Mononuclear cell (primary cell): ENCODE results near the gene ZNF616. TPM values are rescaled to one million over a fixed set of nuclear protein-coding genes. Genes with fewer than 3 reads are reported as not detected.
A peak's percentile ranks its signal among the peaks of the same experiment; 100 is the strongest.

ENCODE experiments used
- H3K27me3 ChIP-seq: 2 replicates; pipeline ENCODE4 v1.6.0; 2011; ENCODE audit warnings: low read length, control low read depth; ENCODE audit not compliant: insufficient read depth
- H3K4me1 ChIP-seq: 2 replicates; pipeline ENCODE4 v1.5.1; 2011; ENCODE audit warnings: mild to moderate bottlenecking, low read length, control low read depth; ENCODE audit not compliant: insufficient read depth
- H3K4me3 ChIP-seq: 2 replicates; pipeline ENCODE4 v1.5.1; 2011; ENCODE audit warnings: mild to moderate bottlenecking, low read length, moderate library complexity
- H3K9me3 ChIP-seq: 2 replicates; pipeline ENCODE4 v1.5.1; 2011; ENCODE audit warnings: low read depth, mild to moderate bottlenecking, control low read depth, low read length
- total RNA-seq: library from RNA; depleted of rRNA; stranded (reverse); fragments of >200 nt; gene quantifications from one replicate; pipeline ENCODE4 v1.2.3, GENCODE V29; 2012

The ZNF616 gene
- total RNA-seq = 1.2 TPM

- H3K4me1 ChIP-seq = peaks cover 22% of the 10 kb centered on the region
- peaks cover 7% of the 10 kb centered on the region for H3K9me3 ChIP-seq
- no peaks in the 10 kb centered on the region for H3K27me3 ChIP-seq
- peak within 1 kb of the TSS; percentile 97 for H3K4me3 ChIP-seq
Observed at GRCh38 chr19:52139252-52140031, at the start of gene ZNF616. TSS of gene ZNF616 (minus strand) at chr19:52139938. CDS start at chr19:52130512, 9,426 bp downstream.

DNA sequence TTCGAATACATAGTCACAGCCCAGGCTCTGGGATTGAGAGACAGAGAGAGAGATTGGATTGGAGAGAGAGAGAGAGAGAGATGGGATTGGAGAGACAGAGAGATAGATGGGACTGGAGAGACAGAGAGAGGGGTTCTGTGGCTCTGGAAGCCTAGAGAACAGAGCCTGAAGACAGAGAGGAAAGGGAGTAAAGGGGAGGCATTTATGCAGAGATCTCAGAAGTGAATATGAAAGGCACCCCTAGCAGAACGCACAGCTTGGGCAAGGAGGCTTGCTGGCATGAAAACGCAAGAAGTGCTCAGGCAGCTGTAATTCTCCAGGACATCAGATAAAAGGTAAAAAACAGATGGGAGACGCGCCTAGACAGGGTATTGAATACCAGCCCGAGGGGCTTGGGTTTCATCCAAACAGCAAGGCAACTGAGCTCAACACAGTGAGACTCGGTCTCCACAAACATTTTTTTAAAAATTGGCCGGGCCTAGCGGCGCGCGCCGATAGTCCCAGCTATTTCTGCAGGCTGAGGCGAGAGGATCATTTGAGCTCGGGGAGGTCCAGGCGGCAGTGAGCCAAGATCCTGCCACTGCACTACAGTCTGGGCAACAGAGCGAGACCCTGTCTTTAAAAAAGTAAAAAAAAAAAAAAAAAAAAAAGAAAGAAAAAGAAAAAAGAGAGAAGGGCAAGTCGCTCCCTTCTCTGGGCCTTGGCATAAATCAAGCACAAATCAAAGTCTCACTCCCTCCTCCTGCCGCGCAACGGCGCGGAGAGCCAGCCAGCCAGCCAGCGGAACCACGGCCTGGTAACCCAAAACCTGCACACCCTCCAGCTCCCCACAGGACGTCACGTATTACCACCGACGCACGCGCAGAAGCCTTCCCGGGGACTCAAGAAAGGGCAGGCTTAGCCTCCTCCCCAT lies 49.3 kb upstream of the ZNF616 start:
- Histone ChIP-seq H3K27me3 (no peaks in the 10 kb centered on the region), H3K4me3 (peak overlapping the region; percentile 28), H3K4me1 (peaks cover 39% of the 10 kb centered on the region), H3K9me3 (no peaks in the 10 kb centered on the region)

- Histone ChIP-seq H3K4me3 (no peak overlapping the region), H3K27me3 (no peaks in the 10 kb centered on the region), H3K9me3 (no peaks in the 10 kb centered on the region), H3K4me1 (peaks cover 29% of the 10 kb centered on the region)
Observed at GRCh38 chr19:52187407-52187806, 47.7 kb upstream of the ZNF616 start.

DNA sequence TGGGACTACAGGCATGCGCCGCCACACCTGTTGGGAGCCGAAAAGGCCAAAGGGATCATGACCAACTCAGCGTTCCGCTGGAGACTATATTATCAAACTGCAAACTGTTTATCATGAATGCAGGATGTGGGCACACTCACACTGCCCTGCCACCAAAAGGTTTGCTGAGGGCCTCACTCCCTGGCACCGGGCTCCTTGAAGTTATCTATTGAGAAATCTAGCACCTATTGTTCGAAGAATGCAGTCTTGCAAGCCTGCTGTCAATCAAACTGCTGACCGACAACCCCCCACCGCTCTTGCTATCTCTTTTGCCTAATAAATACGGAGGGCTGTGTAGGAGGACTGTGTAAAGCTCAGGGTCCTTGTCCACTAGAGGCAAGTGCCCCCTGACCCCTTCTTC lies 36.8 kb upstream of the ZNF616 start:
- Histone ChIP-seq H3K9me3 (no peaks in the 10 kb centered on the region), H3K4me3 (no peak overlapping the region), H3K4me1 (peaks cover 9% of the 10 kb centered on the region), H3K27me3 (no peaks in the 10 kb centered on the region)

DNA sequence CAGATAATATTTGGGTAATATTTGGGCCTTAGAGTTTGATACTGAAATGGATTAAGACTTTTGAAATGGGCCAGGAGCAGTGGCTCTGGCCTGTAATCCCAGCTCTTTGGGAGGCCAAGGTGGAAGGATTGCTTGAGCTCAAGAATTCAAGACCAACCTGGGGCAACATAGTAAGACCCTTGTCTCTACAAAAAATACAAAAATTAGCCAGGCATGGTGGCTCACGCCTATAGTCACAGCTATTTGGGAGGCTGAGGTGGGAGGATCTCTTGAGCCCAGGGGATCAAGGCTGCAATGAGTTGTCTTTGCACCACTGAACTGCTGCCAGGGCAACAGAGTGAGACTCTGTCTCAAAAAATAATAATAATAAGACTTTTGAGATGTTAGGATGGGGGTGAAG lies 32.6 kb upstream of the ZNF616 start:
- Histone ChIP-seq H3K4me1 (peaks cover 24% of the 10 kb centered on the region), H3K27me3 (no peaks in the 10 kb centered on the region), H3K4me3 (no peak overlapping the region), H3K9me3 (no peaks in the 10 kb centered on the region)

GRCh38 chr19:52171321-52172169 lies 31.8 kb upstream of the ZNF616 start, which contains the start of gene ZNF836:
TSS of gene ZNF836 (minus strand) at chr19:52171621. CDS start at chr19:52168072, 3,549 bp downstream.
- H3K9me3 ChIP-seq = no peaks in the 10 kb centered on the region
- H3K4me3 ChIP-seq = peak within 1 kb of the TSS; percentile 73
- peaks cover 24% of the 10 kb centered on the region for H3K4me1 ChIP-seq
- H3K27me3 ChIP-seq = no peaks in the 10 kb centered on the region

GRCh38 chr19:52170863-52171320 lies 31.2 kb upstream of the ZNF616 start:
- H3K4me3 ChIP-seq = peak overlapping the region; percentile 73
- peaks cover 24% of the 10 kb centered on the region for H3K4me1 ChIP-seq
- H3K27me3 ChIP-seq = no peaks in the 10 kb centered on the region
- no peaks in the 10 kb centered on the region for H3K9me3 ChIP-seq

GRCh38 chr19:52170304-52170703 lies 30.6 kb upstream of the ZNF616 start:
- H3K4me1 ChIP-seq = peaks cover 24% of the 10 kb centered on the region
- peak overlapping the region; percentile 73 for H3K4me3 ChIP-seq
- H3K9me3 ChIP-seq = no peaks in the 10 kb centered on the region
- H3K27me3 ChIP-seq = no peaks in the 10 kb centered on the region

GRCh38 chr19:52155596-52156359 lies 16.0 kb upstream of the ZNF616 start:
- H3K27me3 ChIP-seq = no peaks in the 10 kb centered on the region
- H3K9me3 ChIP-seq = peaks cover 94% of the 10 kb centered on the region
- no peak overlapping the region for H3K4me3 ChIP-seq
- no peaks in the 10 kb centered on the region for H3K4me1 ChIP-seq

GRCh38 chr19:52148256-52148655 lies 8.5 kb upstream of the ZNF616 start:
- H3K27me3 ChIP-seq = no peaks in the 10 kb centered on the region
- H3K9me3 ChIP-seq = peaks cover 54% of the 10 kb centered on the region
- H3K4me3 ChIP-seq = no peak overlapping the region
- H3K4me1 ChIP-seq = no peaks in the 10 kb centered on the region

GRCh38 chr19:52142001-52142595 lies 2.4 kb upstream of the ZNF616 start:
- H3K27me3 ChIP-seq = no peaks in the 10 kb centered on the region
- H3K9me3 ChIP-seq = peaks cover 13% of the 10 kb centered on the region
- no peak overlapping the region for H3K4me3 ChIP-seq
- H3K4me1 ChIP-seq = peaks cover 22% of the 10 kb centered on the region

DNA sequence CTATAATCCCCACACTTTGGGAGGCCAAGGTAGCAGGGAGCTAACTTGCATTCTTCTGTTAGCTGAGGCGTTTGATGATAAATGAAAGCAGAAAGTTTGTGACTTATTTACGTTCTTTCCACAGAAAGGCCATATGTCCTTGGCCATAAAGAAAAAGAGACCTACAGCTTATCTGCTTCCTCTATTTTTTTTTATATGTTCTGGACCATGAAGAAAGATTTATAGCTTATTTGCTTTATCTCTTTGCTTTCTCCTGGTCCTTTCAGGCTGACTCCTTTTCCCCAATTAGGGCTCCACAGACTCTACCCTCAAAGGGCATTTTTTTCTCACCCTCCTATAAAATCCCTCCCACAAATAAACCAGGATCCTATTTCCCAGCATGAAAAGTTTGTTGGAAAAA lies 1.5 kb upstream of the ZNF616 start:
- H3K4me1 ChIP-seq = peaks cover 22% of the 10 kb centered on the region
- no peaks in the 10 kb centered on the region for H3K27me3 ChIP-seq
- peaks cover 7% of the 10 kb centered on the region for H3K9me3 ChIP-seq
- no peak overlapping the region for H3K4me3 ChIP-seq

DNA sequence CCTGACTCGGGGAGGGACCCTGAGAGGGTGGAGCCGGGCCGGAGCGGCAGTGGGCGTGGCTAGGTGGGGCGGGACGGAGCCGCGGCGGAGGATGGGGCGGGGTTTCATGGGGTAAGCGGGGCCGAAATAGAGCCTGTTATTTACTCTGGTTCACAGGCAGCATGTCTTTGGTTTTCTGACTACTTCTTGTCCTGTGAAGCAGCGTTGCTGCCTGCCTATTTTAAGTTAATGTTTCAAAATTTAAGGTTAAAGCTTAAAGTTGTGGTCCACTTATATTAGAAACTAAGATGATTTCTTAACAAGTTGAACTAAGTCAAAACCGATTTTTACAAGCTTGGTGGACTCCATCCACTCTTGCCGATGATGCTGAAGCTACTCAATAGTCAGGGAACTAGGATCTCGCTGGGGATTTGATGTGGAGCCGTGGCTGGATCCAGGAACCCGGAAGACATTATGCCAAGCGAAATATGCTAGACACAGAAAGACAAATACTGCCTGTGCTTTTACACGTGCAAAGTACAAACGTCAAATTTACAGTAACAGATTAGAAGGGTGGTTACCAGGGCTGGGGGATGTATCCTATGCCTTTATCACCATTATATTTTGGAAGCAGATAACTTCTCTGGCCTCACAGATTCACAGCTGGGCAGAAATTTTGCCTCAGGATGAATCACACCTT lies 433 bp upstream of the ZNF616 start:
- peak overlapping the region; percentile 97 for H3K4me3 ChIP-seq
- peaks cover 7% of the 10 kb centered on the region for H3K9me3 ChIP-seq
- H3K4me1 ChIP-seq = peaks cover 22% of the 10 kb centered on the region
- no peaks in the 10 kb centered on the region for H3K27me3 ChIP-seq
